ENCODE data around the gene TRIM71.

TRIM71 gene

DNA sequence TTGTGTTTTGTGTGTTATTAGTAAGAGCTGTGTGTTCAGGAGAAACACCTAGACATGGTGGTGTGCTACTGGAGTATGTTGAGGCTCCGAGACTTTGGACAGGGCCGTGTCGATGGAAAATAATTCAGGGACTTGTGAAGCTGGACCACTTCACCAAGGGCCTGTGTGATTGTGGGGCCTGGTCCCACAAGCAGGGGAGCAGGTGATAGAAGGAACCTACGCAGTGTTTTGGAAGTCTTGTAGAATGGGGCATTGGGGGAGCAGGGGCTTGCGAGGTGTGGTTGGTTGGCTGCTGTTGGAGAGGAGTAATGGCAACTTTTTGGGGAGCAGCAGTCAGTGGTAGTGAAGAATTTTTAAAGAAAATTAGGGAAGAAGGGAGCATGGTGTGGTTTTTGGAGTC is 48.7 kb downstream of the TRIM71 start:
- POLR2A ChIA-PET, result no interaction called here
- no peaks in the 10 kb centered on the region for H3K36me3 ChIP-seq (ENCODE audit: control insufficient read depth in 2 of 2, insufficient read depth in 1 of 2, low read length in 2 of 2)
- CTCF ChIA-PET, result no interaction called here
- H3K9me3 ChIP-seq (ENCODE audit: control insufficient read depth, insufficient read depth, low read depth, low read length), result no peaks in the 10 kb centered on the region
- H3K4me3 ChIP-seq (ENCODE audit: low read depth, low read length), result no peak overlapping the region
- TF ChIP-seq GFI1B (tag by site-specific recombination; IDR thresholded peaks at IDR 0.05), result no peak
- no peaks in the 10 kb centered on the region for H3K4me1 ChIP-seq (ENCODE audit: control insufficient read depth, insufficient read depth, low read length)
- no peak overlapping the region for H3K27ac ChIP-seq (ENCODE audit: extremely low read depth, low read depth, low read length)

DNA sequence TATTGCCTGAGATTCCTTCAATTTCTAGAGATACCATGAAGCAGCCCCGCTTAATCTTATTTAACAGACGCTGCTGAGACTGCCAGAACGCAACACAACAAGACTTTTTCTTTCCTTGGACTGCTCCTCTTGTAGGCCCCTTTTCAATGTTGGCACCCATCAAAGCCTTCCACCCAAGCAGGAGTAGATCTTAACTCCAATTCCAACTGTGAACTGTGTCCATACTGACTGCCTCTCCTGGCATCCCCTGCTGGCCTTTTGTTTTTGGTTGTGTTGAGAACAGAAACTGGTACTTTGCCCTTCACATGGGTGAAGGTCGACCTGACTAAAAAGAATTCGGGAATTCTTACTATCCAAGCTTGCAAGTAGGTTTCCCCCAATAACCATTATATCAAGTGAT is 50.2 kb downstream of the TRIM71 start:
- POLR2A ChIA-PET, result no interaction called here
- no peaks in the 10 kb centered on the region for H3K4me1 ChIP-seq (ENCODE audit: control insufficient read depth, insufficient read depth, low read length)

DNA sequence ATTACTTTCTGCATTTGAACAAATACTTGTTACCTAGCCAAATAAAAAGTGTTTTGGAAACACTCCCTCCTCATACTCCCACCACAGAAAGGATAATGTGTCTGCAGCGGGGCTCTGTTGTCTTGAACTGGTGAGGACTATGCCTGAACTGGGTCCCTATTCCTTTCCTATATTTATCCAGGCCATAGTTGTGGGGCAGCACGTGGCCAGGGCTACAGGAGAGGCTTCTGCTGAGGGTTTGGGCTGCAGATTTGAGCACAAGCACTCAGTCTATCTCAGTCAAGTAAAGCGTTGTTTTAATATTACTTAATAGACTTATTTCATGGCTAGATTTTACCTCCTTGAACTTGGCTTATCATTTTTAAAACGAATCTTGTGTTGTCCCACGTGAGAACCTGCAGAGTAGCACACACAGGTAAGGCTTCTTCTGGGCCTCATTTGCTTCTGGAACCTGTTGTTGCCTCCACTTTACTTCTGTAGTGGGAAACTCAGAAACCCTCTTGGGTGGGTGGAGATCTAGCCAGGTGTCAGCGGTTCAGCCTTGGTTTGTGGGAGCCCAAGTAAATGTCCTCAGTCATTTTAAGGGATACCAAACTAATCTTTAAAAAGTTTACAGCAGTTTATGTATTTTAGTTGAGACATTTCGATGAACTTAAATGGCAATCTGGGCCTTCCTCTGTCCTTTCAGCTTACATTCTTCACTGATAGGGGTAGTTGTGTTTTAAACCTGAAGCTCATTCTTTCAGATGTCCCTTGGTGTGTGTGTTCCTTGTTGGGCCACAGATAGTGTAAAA is 51.1 kb downstream of the TRIM71 start:
- CTCF ChIA-PET, result no interaction called here
- Histone ChIP-seq H3K4me3 (ENCODE audit: low read depth, low read length) (no peak overlapping the region), H3K27ac (ENCODE audit: extremely low read depth, low read depth, low read length) (no peak overlapping the region), H3K36me3 (ENCODE audit: control insufficient read depth in 2 of 2, insufficient read depth in 1 of 2, low read length in 2 of 2) (peaks cover 0 to 3% of the 10 kb centered on the region in 2 experiments; a peak in 1 of 3 replicates), H3K9me3 (ENCODE audit: control insufficient read depth, insufficient read depth, low read depth, low read length) (no peaks in the 10 kb centered on the region), H3K4me1 (ENCODE audit: control insufficient read depth, insufficient read depth, low read length) (no peaks in the 10 kb centered on the region)
- POLR2A ChIA-PET, result no interaction called here
- TF ChIP-seq ZNF114 (tag by site-specific recombination; IDR thresholded peaks at IDR 0.05) (no peak), ZNF776 (tag by site-specific recombination; IDR thresholded peaks at IDR 0.05; ENCODE audit: borderline replicate concordance) (no peak)

More for the DNA sequence above, 50.2 kb downstream of the TRIM71 start:
- Histone ChIP-seq H3K4me3 (ENCODE audit: low read depth, low read length) (no peak overlapping the region), H3K9me3 (ENCODE audit: control insufficient read depth, insufficient read depth, low read depth, low read length) (no peaks in the 10 kb centered on the region), H3K27ac (ENCODE audit: extremely low read depth, low read depth, low read length) (no peak overlapping the region), H3K36me3 (ENCODE audit: control insufficient read depth in 2 of 2, insufficient read depth in 1 of 2, low read length in 2 of 2) (no peaks in the 10 kb centered on the region)
- CTCF ChIA-PET, result no interaction called here
- no peak for TF ChIP-seq ZNF654 (tag by site-specific recombination; IDR thresholded peaks at IDR 0.05; ENCODE audit: low read depth)

DNA sequence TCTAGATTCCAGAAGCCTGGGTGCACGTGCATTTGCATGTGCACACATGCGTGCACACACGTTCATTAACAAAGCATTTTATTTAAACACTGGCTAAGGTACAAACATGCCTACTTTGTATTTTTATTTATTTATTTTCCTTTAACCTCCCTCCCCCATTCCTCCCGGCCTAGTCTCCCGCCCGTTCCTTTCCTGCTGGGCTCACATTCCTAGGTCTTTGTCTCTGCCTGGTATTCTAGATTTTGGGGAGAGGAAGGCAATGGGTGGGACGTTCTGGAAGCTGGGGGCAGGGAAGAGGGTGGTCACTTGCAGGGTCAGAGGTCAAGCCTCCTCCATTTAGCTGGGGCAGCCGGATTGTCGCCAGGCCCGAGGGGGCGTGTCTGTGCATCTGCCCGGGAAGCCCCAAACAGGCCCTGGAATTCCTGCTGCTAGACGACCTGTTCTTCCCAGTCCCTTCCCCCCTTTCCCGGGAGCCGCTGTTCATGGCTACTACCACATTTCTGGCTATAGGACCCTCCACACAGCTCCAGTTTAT is 51.8 kb downstream of the TRIM71 start:
- no peak for TF ChIP-seq ZNF19 (tag by site-specific recombination; IDR thresholded peaks at IDR 0.05; ENCODE audit: low read depth)
- TF ChIP-seq GFI1B (tag by site-specific recombination; IDR thresholded peaks at IDR 0.05), result no peak
- no peak for TF ChIP-seq ZNF600 (tag by site-specific recombination; IDR thresholded peaks at IDR 0.05)
- no peak for TF ChIP-seq KLF7 (tag by site-specific recombination; IDR thresholded peaks at IDR 0.05; ENCODE audit: borderline replicate concordance)
- TF ChIP-seq, protein P1, sequence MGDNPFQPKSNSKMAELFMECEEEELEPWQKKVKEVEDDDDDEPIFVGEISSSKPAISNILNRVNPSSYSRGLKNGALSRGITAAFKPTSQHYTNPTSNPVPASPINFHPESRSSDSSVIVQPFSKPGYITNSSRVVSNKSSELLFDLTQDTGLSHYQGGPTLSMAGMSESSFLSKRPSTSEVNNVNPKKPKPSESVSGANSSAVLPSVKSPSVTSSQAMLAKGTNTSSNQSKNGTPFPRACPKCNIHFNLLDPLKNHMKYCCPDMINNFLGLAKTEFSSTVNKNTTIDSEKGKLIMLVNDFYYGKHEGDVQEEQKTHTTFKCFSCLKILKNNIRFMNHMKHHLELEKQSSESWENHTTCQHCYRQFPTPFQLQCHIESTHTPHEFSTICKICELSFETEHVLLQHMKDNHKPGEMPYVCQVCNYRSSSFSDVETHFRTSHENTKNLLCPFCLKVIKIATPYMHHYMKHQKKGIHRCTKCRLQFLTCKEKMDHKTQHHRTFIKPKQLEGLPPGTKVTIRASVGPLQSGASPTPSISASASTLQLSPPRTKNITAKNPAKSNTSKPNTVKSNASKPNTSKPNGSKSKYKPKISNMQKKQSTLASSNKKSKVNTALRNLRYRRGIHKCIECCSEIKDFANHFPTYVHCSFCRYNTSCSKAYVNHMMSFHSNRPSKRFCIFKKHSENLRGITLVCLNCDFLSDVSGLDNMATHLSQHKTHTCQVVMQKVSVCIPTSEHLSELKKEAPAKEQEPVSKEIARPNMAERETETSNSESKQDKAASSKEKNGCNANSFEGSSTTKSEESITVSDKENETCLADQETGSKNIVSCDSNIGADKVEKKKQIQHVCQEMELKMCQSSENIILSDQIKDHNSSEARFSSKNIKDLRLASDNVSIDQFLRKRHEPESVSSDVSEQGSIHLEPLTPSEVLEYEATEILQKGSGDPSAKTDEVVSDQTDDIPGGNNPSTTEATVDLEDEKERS (tag by site-specific recombination; IDR thresholded peaks at IDR 0.05), result no peak
- TF ChIP-seq REST (tag by site-specific recombination; IDR thresholded peaks at IDR 0.05), result no peak
- Histone ChIP-seq H3K4me3 (ENCODE audit: low read depth, low read length) (no peak overlapping the region), H3K27ac (ENCODE audit: extremely low read depth, low read depth, low read length) (no peak overlapping the region), H3K4me1 (ENCODE audit: control insufficient read depth, insufficient read depth, low read length) (no peaks in the 10 kb centered on the region), H3K36me3 (ENCODE audit: control insufficient read depth in 2 of 2, insufficient read depth in 1 of 2, low read length in 2 of 2) (peaks cover 0 to 6% of the 10 kb centered on the region in 2 experiments; a peak in 1 of 3 replicates), H3K9me3 (ENCODE audit: control insufficient read depth, insufficient read depth, low read depth, low read length) (no peaks in the 10 kb centered on the region)
- POLR2A ChIA-PET, result no interaction called here
- CTCF ChIA-PET, result no interaction called here
